M059J (cell line): Measurements from ENCODE around the gene PCA3. TPM values are rescaled to one million over a fixed set of nuclear protein-coding genes. Genes with fewer than 3 reads are reported as not detected.

Experiments
- DNase-seq: peaks from one replicate; pipeline ENCODE4 v3.0.0-alpha.2; 2012; ENCODE audit warnings: low read depth
- total RNA-seq: library from RNA; depleted of rRNA; stranded (reverse); fragments of >200 nt; shearing (Covaris generic); gene quantifications from 2 replicates; pipeline ENCODE4 v1.2.3, GENCODE V29; 2014

Gene PCA3
- total RNA-seq, 1 experiment from 2014 or later: not detected

- no peak for DNase-seq
Measured at GRCh38 chr9:76756941-76757673, 7.1 kb upstream of the PCA3 start.

GRCh38 chr9:76758476-76758875, 5.8 kb upstream of the PCA3 start:
- DNase-seq: peak; percentile 3

GRCh38 chr9:76759732-76760131, 4.5 kb upstream of the PCA3 start:
- DNase-seq: no peak

- peak; percentile 9 for DNase-seq
Measured at GRCh38 chr9:76761448-76761847, 2.8 kb upstream of the PCA3 start.

GRCh38 chr9:76766126-76766525, 1.9 kb downstream of the PCA3 start:
- no peak for DNase-seq

GRCh38 chr9:76772686-76773445, 8.6 kb downstream of the PCA3 start:
- peak; percentile 4 for DNase-seq

- DNase-seq: no peak
Measured at GRCh38 chr9:76784881-76785280, 20.6 kb downstream of the PCA3 start.

GRCh38 chr9:76785501-76785900, 21.3 kb downstream of the PCA3 start:
- no peak for DNase-seq

GRCh38 chr9:76787677-76788076, 23.4 kb downstream of the PCA3 start:
- DNase-seq: no peak

- DNase-seq: no peak
Measured at GRCh38 chr9:76789840-76790239, 25.6 kb downstream of the PCA3 start.

GRCh38 chr9:76793784-76794431, 29.7 kb downstream of the PCA3 start:
- DNase-seq: no peak

- DNase-seq: no peak
Measured at GRCh38 chr9:76796296-76796695, 32.1 kb downstream of the PCA3 start.

GRCh38 chr9:76798527-76798926, 34.3 kb downstream of the PCA3 start:
- DNase-seq: no peak

GRCh38 chr9:76799473-76799872, 35.2 kb downstream of the PCA3 start:
- no peak for DNase-seq

- DNase-seq: no peak
Measured at GRCh38 chr9:76800901-76801300, 36.7 kb downstream of the PCA3 start.

GRCh38 chr9:76803083-76803482, 38.8 kb downstream of the PCA3 start:
- DNase-seq: no peak

- no peak for DNase-seq
Measured at GRCh38 chr9:76803762-76804161, 39.5 kb downstream of the PCA3 start.

GRCh38 chr9:76808636-76809035, 44.4 kb downstream of the PCA3 start:
- peak; percentile 7 for DNase-seq

GRCh38 chr9:76810377-76810957, 46.2 kb downstream of the PCA3 start:
- DNase-seq: peak; percentile 65

GRCh38 chr9:76812591-76812990, 48.4 kb downstream of the PCA3 start:
- no peak for DNase-seq

- DNase-seq: peak; percentile 96
Measured at GRCh38 chr9:76817489-76817888, 53.3 kb downstream of the PCA3 start.

- peak; percentile 100 for DNase-seq
Measured at GRCh38 chr9:76818271-76818670, 54.0 kb downstream of the PCA3 start.
